ENCODE data around the gene DRC1.

Gene DRC1

DNA sequence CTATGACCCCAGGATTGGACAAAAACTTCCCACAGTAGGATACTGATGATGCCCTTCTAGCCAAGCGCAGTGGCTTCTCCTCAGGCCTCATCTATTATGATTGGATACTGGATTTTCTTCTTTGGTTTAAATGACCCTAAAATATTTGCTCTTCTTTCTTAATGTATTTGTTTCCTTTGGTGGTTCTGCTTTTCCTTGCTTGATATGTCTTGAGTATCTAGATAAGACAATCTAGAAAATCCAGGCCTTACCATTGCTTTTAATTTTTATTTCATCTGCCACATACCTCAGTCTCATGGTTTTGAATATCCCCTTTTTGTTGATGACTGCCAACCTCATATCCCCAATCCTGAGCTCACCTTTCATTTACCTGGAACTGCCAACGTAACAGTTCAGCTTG is 40.6 kb downstream of the DRC1 start:
- TF ChIP-seq POLR2AphosphoS5 (IDR thresholded peaks at IDR 0.05; ENCODE audit: low read depth, low read length) (no peak), TAF1 (IDR thresholded peaks at IDR 0.05; ENCODE audit: borderline replicate concordance, insufficient read depth, low read length) (no peak), FOXP2 (optimal IDR thresholded peaks at IDR 0.05; ENCODE audit: borderline replicate concordance, extremely low read depth, extremely low read length, insufficient read depth) (no peak), SIN3A (IDR thresholded peaks at IDR 0.05; ENCODE audit: borderline replicate concordance, insufficient read depth, low read length) (no peak)
- TF ChIP-seq, protein P1, sequence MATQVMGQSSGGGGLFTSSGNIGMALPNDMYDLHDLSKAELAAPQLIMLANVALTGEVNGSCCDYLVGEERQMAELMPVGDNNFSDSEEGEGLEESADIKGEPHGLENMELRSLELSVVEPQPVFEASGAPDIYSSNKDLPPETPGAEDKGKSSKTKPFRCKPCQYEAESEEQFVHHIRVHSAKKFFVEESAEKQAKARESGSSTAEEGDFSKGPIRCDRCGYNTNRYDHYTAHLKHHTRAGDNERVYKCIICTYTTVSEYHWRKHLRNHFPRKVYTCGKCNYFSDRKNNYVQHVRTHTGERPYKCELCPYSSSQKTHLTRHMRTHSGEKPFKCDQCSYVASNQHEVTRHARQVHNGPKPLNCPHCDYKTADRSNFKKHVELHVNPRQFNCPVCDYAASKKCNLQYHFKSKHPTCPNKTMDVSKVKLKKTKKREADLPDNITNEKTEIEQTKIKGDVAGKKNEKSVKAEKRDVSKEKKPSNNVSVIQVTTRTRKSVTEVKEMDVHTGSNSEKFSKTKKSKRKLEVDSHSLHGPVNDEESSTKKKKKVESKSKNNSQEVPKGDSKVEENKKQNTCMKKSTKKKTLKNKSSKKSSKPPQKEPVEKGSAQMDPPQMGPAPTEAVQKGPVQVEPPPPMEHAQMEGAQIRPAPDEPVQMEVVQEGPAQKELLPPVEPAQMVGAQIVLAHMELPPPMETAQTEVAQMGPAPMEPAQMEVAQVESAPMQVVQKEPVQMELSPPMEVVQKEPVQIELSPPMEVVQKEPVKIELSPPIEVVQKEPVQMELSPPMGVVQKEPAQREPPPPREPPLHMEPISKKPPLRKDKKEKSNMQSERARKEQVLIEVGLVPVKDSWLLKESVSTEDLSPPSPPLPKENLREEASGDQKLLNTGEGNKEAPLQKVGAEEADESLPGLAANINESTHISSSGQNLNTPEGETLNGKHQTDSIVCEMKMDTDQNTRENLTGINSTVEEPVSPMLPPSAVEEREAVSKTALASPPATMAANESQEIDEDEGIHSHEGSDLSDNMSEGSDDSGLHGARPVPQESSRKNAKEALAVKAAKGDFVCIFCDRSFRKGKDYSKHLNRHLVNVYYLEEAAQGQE (IDR thresholded peaks at IDR 0.05; ENCODE audit: insufficient read depth in 1 of 2, low read depth in 2 of 2, low read length in 2 of 2), result no peak

DNA sequence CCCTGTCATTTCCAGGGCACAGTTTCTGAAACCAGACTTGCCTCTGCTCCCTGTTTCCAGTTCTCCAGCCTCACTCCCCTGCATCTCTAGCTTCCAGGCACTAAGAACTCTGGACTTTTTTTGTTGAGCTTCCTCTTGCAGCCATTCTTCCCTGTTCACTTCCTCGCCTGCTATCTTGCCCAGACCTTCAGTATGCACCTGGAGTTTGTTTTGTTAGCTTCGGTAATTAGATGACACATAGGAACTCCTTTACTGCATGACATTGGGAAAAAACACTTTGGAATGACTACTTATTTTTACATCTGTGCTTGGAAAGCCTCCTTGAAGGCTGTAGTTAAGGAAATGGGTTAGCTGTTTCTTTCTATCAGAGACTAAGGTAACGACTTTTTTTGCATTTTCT is 41.0 kb downstream of the DRC1 start:
- TF ChIP-seq FOXP2 (optimal IDR thresholded peaks at IDR 0.05; ENCODE audit: borderline replicate concordance, extremely low read depth, extremely low read length, insufficient read depth) (no peak), POLR2AphosphoS5 (IDR thresholded peaks at IDR 0.05; ENCODE audit: low read depth, low read length) (no peak), SIN3A (IDR thresholded peaks at IDR 0.05; ENCODE audit: borderline replicate concordance, insufficient read depth, low read length) (no peak), TAF1 (IDR thresholded peaks at IDR 0.05; ENCODE audit: borderline replicate concordance, insufficient read depth, low read length) (no peak)
- TF ChIP-seq, protein P1 (IDR thresholded peaks at IDR 0.05; ENCODE audit: insufficient read depth in 1 of 2, low read depth in 2 of 2, low read length in 2 of 2), result no peak

DNA sequence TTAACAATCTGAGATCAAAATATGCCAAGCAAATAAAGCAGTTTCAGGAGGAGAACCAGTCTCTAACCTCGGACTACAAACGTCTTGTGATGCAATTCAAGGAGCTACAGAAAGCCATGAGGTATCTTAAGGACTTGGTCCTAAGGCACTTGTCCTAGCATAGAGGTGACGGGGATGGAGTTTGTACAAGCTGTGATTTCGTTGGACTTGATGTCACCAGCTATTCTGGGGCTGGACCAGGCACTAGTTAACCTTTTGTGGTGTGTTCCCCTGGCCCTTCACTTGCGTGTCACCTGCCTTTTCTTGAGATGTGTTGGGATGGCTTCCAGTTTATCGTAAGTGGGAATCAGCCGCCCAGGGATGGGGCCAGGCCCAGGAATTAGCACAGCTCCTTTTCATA is 42.5 kb downstream of the DRC1 start:
- TF ChIP-seq POLR2AphosphoS5 (IDR thresholded peaks at IDR 0.05; ENCODE audit: low read depth, low read length), result no peak
- TF ChIP-seq FOXP2 (optimal IDR thresholded peaks at IDR 0.05; ENCODE audit: borderline replicate concordance, extremely low read depth, extremely low read length, insufficient read depth), result no peak
- TF ChIP-seq, protein P1 (IDR thresholded peaks at IDR 0.05; ENCODE audit: insufficient read depth in 1 of 2, low read depth in 2 of 2, low read length in 2 of 2), result no peak

DNA sequence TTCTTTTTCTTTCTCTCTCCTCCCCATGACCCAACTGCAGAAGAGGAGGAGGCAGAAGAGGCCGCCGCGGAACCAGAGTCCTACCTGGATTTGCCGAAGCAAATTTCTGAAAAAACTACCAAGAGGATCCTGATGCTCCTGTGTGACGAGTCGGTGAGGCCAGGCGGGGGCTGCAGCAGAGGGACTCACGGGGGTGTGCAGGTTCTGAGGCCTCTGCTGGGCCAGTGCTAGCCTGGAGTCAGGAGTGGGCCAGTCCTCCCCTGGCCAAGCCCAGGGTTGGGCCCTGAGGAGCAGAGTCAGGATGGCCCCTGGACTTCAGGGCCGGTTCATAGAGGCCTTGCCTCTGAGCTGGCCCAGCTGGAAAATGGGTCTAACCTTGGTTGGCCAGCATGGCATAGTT is 46.9 kb downstream of the DRC1 start:
- TF ChIP-seq, protein P1 (IDR thresholded peaks at IDR 0.05; ENCODE audit: insufficient read depth in 1 of 2, low read depth in 2 of 2, low read length in 2 of 2), result no peak
- TF ChIP-seq FOXP2 (optimal IDR thresholded peaks at IDR 0.05; ENCODE audit: borderline replicate concordance, extremely low read depth, extremely low read length, insufficient read depth), result no peak
- no peak for TF ChIP-seq POLR2AphosphoS5 (IDR thresholded peaks at IDR 0.05; ENCODE audit: low read depth, low read length)
- no peak for TF ChIP-seq SIN3A (IDR thresholded peaks at IDR 0.05; ENCODE audit: borderline replicate concordance, insufficient read depth, low read length)
- no peak for TF ChIP-seq TAF1 (IDR thresholded peaks at IDR 0.05; ENCODE audit: borderline replicate concordance, insufficient read depth, low read length)
